Right atrium auricular region (tissue), 2 donors: Measurements from ENCODE around the gene MS4A1. TPM values are rescaled to one million over a fixed set of nuclear protein-coding genes. Genes with fewer than 3 reads are reported as not detected.

Source experiments
- DNase-seq: peaks from one replicate; pipeline ENCODE4 v3.0.0-alpha.2; 2019; ENCODE audit warnings: low spot score
- H3K27ac ChIP-seq, 2 donors: fragments of 200-600 bp; sonication (generic); 1 replicate in 1 of 2; 2 replicates in 1 of 2; pipeline ENCODE4 v1.5.1; 2016 to 2019
- H3K27me3 ChIP-seq, 2 donors: fragments of 200-600 bp; sonication (generic); one replicate each; pipeline versions ENCODE4 v1.5.1 to v1.6.0; 2017 to 2019
- H3K36me3 ChIP-seq: fragments of 200-600 bp; sonication (generic); one replicate; pipeline ENCODE4 v1.5.1; 2016
- H3K4me1 ChIP-seq, 2 donors: fragments of 200-600 bp; sonication (generic); one replicate each; pipeline versions ENCODE4 v1.5.1 to v1.6.0; 2017 to 2019
- H3K4me3 ChIP-seq, 2 donors: fragments of 200-600 bp; sonication (generic); 1 replicate in 1 of 2; 2 replicates in 1 of 2; pipeline ENCODE4 v1.5.1; 2017 to 2019; ENCODE audit warnings: mild to moderate bottlenecking in 1 of 2, moderate library complexity in 1 of 2
- H3K9me3 ChIP-seq, 2 donors: fragments of 200-600 bp; sonication (generic); one replicate each; pipeline ENCODE4 v1.5.1; 2019
- CTCF ChIP-seq, 2 donors: fragments of 200-600 bp; sonication (generic); IDR thresholded peaks; one replicate each; pipeline ENCODE4 v1.5.1; 2019; ENCODE audit warnings: antibody characterized with exemption in 2 of 2
- total RNA-seq, 2 donors: library from RNA; depleted of rRNA; stranded (reverse); fragments of >200 nt; gene quantifications; one replicate each; pipeline ENCODE4 v1.1.0, GENCODE V29; 2016

MS4A1 gene
- total RNA-seq, 2 donors from 2014 or later: not detected

DNA sequence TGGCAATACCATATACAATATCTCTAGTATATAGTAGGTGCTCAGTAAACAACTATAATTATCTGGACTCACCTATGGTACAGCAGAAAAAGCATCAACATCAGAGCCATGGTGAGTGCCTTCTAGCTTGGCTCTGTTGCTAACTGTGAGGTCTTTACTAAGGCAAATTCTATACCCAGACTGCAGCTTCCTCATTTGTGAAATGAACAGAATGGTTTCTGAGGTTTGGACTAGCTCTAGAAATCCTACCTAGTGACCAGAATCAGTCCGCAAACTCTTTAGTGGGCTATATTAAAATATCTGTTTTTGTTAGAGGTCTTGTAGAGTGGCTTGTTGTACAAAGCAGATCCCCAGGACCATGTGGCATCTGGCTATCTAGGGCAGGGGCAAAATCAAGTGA, 3.7 kb downstream of the MS4A1 start:
- DNase-seq: no peak
- TF ChIP-seq CTCF (IDR thresholded peaks at IDR 0.05): no peak
- H3K4me3 ChIP-seq: no peak overlapping the region
- H3K4me1 ChIP-seq: no peaks in the 10 kb centered on the region
- no peaks in the 10 kb centered on the region for H3K27me3 ChIP-seq
- no peak overlapping the region for H3K27ac ChIP-seq
- H3K36me3 ChIP-seq: no peaks in the 10 kb centered on the region
- no peaks in the 10 kb centered on the region for H3K9me3 ChIP-seq

- Histone ChIP-seq H3K27ac (no peak overlapping the region), H3K27me3 (no peaks in the 10 kb centered on the region), H3K36me3 (no peaks in the 10 kb centered on the region), H3K9me3 (no peaks in the 10 kb centered on the region), H3K4me3 (no peak overlapping the region), H3K4me1 (no peaks in the 10 kb centered on the region)
- DNase-seq: no peak
- TF ChIP-seq CTCF (IDR thresholded peaks at IDR 0.05): no peak
Measured at GRCh38 chr11:60468829-60469228, 13.2 kb downstream of the MS4A1 start.

GRCh38 chr11:60469723-60470122, 14.1 kb downstream of the MS4A1 start:
- no peaks in the 10 kb centered on the region for H3K36me3 ChIP-seq
- no peak for TF ChIP-seq CTCF (IDR thresholded peaks at IDR 0.05)
- no peak overlapping the region for H3K4me3 ChIP-seq
- H3K27ac ChIP-seq: no peak overlapping the region
- no peaks in the 10 kb centered on the region for H3K9me3 ChIP-seq
- DNase-seq: no peak
- no peaks in the 10 kb centered on the region for H3K4me1 ChIP-seq
- H3K27me3 ChIP-seq: no peaks in the 10 kb centered on the region

DNA sequence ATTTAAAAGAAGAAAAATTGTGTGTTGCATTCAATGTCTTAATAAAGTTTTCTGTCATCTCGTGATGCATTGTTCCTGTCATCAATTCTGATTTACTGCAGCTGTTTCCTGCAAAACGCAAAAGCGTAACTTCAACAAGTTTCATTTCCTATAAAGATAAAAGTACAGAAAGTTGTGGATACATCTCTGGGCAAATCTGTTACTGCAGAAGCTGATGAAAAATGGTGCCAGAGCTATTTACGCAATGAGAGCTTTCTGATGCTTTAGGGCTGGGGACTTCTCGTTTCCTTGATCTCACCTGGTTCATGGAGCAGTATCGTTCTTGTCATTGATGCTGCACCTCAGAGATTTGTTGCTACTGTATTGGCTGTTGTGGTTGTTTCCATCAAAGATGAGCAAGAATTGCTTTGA, 21.4 kb downstream of the MS4A1 start:
- TF ChIP-seq CTCF (IDR thresholded peaks at IDR 0.05): no peak
- Histone ChIP-seq H3K9me3 (no peaks in the 10 kb centered on the region), H3K27ac (no peak overlapping the region), H3K36me3 (no peaks in the 10 kb centered on the region), H3K27me3 (no peaks in the 10 kb centered on the region), H3K4me1 (no peaks in the 10 kb centered on the region), H3K4me3 (no peak overlapping the region)
- no peak for DNase-seq

- no peaks in the 10 kb centered on the region for H3K4me1 ChIP-seq
- no peak for DNase-seq
- H3K9me3 ChIP-seq: no peaks in the 10 kb centered on the region
- TF ChIP-seq CTCF (IDR thresholded peaks at IDR 0.05): no peak
- H3K27ac ChIP-seq: no peak overlapping the region
- no peaks in the 10 kb centered on the region for H3K36me3 ChIP-seq
- H3K4me3 ChIP-seq: no peak overlapping the region
- H3K27me3 ChIP-seq: no peaks in the 10 kb centered on the region
Measured at GRCh38 chr11:60482361-60482760, 26.7 kb downstream of the MS4A1 start.

DNA sequence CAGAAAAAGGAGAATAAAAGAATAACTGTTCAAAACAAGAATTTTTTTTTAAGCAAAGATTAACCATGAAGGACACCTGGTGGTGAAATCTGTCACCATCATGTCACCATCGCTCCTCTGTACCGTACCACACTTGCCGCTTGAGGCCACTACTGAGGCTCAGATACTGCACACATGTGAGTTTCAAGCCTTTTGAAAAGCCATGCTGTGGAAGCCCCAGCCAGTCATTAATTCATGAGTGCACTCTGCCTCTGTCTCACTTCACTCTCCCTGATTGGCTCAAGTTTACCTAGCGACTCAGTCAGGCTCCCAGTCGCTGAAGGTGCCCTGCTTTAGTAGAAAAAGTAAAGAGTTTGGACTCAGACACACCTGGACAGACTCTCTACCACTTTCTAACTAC, 30.3 kb downstream of the MS4A1 start:
- no peaks in the 10 kb centered on the region for H3K27me3 ChIP-seq
- TF ChIP-seq CTCF (IDR thresholded peaks at IDR 0.05): no peak
- no peaks in the 10 kb centered on the region for H3K9me3 ChIP-seq
- no peaks in the 10 kb centered on the region for H3K4me1 ChIP-seq
- DNase-seq: no peak
- H3K36me3 ChIP-seq: no peaks in the 10 kb centered on the region
- H3K27ac ChIP-seq: no peak overlapping the region
- H3K4me3 ChIP-seq: no peak overlapping the region
